D721Med (cell line): ENCODE results near the gene LIMS1.

ENCODE experiments used
- DNase-seq: peaks from one replicate; pipeline ENCODE4 v3.0.0; 2011; ENCODE audit warnings: low spot score; ENCODE audit not compliant: insufficient read length
- FAIRE-seq: peaks from 2 replicates; lab custom pipeline; 2011; peaks lifted over from hg19 to GRCh38; lab: Jason Lieb, UNC
- TF ChIP-seq, protein P1 (sequence below): IDR thresholded peaks from 2 replicates; pipeline ENCODE4 v1.5.1; 2012; ENCODE audit warnings: mild to moderate bottlenecking, control low read depth; ENCODE audit not compliant: insufficient read depth; ENCODE audit errors: missing control alignments

The LIMS1 gene

DNA sequence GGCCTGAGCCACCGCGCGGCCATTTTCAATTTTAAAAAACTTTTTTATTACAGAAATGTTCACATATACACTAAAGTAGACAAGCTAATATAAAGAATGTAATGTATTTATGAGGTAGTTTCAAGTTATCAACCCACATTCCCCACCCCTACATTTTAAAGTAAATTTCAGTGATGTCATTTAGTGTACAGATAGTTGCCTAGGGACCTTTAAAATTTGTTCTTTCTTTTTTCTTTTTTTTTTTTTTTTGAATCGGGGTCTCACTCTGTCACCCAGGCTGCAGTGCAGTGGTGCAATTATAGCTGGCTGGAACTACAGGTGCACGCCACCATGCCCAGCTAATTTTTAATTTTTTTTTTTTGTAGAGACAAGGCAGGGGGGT, 2.6 kb upstream of the LIMS1 start:
- TF ChIP-seq, protein P1, sequence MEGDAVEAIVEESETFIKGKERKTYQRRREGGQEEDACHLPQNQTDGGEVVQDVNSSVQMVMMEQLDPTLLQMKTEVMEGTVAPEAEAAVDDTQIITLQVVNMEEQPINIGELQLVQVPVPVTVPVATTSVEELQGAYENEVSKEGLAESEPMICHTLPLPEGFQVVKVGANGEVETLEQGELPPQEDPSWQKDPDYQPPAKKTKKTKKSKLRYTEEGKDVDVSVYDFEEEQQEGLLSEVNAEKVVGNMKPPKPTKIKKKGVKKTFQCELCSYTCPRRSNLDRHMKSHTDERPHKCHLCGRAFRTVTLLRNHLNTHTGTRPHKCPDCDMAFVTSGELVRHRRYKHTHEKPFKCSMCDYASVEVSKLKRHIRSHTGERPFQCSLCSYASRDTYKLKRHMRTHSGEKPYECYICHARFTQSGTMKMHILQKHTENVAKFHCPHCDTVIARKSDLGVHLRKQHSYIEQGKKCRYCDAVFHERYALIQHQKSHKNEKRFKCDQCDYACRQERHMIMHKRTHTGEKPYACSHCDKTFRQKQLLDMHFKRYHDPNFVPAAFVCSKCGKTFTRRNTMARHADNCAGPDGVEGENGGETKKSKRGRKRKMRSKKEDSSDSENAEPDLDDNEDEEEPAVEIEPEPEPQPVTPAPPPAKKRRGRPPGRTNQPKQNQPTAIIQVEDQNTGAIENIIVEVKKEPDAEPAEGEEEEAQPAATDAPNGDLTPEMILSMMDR: no peak
- no peak for DNase-seq
- FAIRE-seq: no peak

DNA sequence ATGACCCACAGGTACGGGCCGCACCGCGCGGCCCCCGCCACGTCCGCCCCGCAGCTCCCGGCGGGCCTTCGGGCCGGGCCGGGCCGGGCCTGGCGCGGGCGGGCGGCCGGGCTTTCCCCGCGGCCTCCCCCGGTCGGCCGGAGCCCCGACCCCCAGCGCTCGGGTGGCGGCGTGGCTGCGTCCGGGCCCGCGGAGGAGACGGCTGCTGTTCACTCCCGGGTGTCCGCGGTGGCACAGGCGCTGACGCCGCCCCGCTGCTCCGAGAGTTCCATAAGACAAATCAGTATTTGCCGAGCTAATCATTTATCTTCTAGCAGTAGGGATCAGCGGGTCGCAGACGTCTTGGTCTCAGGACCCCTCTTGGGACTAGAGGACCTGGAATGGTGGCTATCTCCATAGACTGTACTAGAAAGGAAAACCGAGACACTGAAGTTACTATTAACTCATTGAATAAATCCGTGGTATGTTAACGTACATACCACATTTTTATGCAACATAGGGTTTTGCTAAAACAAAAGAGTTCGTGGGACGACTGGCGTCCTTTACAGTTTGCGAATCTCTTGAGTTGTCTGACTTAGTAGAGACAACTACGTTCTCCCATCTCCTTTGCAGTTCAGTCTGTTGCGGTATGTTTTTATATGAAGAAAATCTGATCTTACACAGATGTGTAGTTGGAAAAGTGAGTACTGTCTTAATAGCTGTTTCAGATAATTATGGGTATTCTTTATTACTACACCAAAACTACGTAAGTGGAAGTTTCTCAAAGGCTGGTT, 500 bp downstream of the LIMS1 start:
- FAIRE-seq: no peak
- TF ChIP-seq, protein P1: no peak
- no peak for DNase-seq

DNA sequence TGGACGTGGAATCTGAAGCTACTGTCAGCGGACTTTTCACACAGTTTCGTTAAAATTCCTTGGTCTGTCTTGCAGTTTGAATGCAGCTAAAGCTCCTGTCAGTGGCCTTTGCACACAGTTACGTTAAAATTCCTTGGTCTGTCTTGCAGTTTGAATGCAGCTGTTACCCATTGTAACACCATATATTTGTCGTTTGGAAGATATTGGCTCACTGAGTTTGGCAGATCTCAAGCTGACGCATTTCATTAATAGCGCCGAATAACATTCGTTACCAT, 1.0 kb downstream of the LIMS1 start:
- FAIRE-seq (no peak), DNase-seq (no peak)
- TF ChIP-seq, protein P1: no peak

DNA sequence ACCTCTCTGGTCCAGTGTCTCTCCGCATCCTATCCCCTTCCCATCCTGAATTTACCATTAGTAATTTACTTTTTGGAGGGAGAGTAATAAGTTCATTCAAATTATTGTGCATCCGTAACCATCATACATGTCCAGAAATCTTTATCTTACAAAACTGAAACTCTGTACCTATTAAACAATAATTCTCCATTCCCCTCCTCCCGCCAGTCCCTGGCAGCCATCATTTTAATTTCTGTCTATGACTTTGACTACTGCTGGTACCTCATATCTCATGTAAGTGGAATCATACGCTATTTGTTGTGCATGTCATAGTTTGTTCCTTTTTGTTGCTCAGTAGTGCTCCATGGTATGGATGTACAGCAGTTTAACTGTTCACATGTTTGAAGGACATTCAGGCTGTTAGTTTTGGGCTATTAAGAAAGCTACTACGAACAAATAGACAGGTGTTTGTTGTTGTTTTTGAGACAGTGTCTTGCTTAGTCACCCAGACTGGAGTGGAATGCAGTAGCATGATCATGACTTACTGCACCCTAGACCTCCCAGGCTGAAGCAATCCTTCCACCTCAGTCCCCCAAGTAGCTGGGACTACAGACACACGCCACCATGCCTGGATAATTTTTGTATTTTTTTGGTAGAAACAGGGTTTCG, 2.0 kb downstream of the LIMS1 start:
- FAIRE-seq (no peak), DNase-seq (no peak)
- TF ChIP-seq, protein P1: no peak

DNA sequence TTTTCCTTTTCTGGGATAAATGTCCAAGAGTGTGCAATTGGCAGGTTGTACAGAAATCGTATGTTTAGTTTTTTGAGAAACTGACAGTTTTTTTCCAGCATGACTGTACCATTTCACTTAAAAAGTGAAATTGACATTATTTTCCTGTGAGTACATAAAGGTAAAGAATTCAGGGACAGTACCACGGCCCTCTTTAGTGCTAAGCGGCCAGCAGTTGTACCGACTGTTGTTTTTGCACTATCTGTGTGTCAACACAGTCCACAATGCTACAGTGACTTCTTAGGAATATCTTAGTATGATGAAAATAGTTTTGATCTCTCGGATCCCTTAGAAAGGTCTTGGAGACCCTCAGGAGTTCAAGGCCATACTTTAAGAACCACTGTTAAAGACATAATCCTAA, 2.6 kb downstream of the LIMS1 start:
- FAIRE-seq: no peak

DNA sequence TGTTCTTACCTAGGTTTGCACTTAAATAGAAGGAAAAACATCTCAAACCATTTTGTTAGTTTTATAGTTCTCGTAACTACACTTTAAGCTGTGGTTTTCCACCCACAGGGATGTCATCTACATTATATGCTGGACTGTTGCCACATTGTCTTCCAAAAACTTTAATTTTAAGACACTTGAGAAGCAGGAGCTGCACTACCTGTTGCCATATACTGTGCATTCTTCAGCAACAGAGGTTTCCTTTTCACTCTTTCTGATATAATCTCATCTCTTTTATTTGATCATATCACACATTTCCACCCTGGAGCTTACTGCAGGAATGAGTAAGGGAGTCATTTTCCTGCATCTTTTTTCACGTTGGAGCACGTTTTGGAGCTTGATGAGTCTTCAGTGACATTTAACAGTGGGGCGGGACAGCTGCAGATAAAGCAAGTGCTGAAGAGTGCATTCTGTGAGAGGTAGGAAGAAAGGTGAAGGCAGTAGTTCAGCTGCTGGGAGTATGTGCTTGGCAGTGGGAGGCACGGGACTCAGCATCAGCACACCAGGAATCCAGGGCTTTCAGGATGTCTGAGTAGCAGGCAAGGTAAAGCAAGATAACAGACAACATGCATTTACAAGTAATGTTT, 3.8 kb downstream of the LIMS1 start:
- DNase-seq (no peak), FAIRE-seq (no peak)
- TF ChIP-seq, protein P1: no peak

More for the DNA sequence above, 2.6 kb downstream of the LIMS1 start:
- TF ChIP-seq, protein P1: no peak
- DNase-seq: no peak

DNA sequence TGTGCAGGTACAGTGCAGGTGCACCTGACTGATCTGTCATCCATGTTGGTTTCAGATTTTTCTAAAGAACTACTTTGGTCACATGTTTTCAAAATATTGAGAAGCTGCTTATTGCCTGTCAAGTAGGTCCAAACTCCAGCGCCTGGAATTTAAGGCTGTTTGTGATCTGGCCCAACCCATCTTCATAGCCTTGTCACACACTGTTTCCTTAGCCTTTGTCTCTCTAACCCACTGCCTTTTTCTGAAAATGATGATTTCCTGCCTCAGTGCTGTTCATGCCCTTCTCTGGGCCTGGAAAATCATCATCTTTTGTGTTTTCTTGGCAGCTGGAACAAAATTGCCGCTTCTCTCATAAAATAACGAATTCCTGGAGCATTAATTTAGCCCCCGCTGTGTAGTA, 7.2 kb downstream of the LIMS1 start:
- FAIRE-seq: no peak
- DNase-seq: no peak
- TF ChIP-seq, protein P1: no peak
